GM23338 (cell line): Measurements from ENCODE around the gene RAB31. TPM values are rescaled to one million over a fixed set of nuclear protein-coding genes. Genes with fewer than 3 reads are reported as not detected.

Experiments
- ATAC-seq: fragments of 200-7000 bp; cut with Tn5 transposase; 3 replicates; pipeline ENCODE4 v1.9.1; 2020
- DNase-seq: peaks from one replicate; pipeline ENCODE4 v3.0.0-alpha.2; 2015; ENCODE audit warnings: low spot score
- H2AFZ ChIP-seq: fragments of 200-600 bp; sonication (generic); 2 replicates; pipeline ENCODE4 v1.8.0; 2016; ENCODE audit warnings: antibody characterized with exemption, mild to moderate bottlenecking, moderate library complexity
- H3F3A ChIP-seq: fragments of 200-600 bp; sonication (generic); replicated peaks from 2 replicates; pipeline ENCODE4 v1.8.0; 2017; ENCODE audit warnings: antibody characterized with exemption, mixed run types, low read depth
- H3K27ac ChIP-seq: fragments of 200-600 bp; sonication (generic); 2 replicates; pipeline ENCODE4 v1.6.1; 2016; ENCODE audit warnings: low read depth
- H3K27me3 ChIP-seq: fragments of 200-600 bp; sonication (generic); 2 replicates; pipeline ENCODE4 v1.8.0; 2016; ENCODE audit warnings: mild to moderate bottlenecking, mixed run types, moderate library complexity; ENCODE audit not compliant: insufficient read depth
- H3K36me3 ChIP-seq: fragments of 200-600 bp; sonication (generic); 2 replicates; pipeline ENCODE4 v1.8.0; 2016; ENCODE audit warnings: mild to moderate bottlenecking; ENCODE audit not compliant: insufficient read depth
- H3K4me1 ChIP-seq: fragments of 200-600 bp; sonication (generic); 2 replicates; pipeline ENCODE4 v1.8.0; 2016; ENCODE audit warnings: mild to moderate bottlenecking, moderate library complexity; ENCODE audit not compliant: insufficient read depth
- H3K4me2 ChIP-seq: fragments of 200-600 bp; sonication (generic); 2 replicates; pipeline ENCODE4 v1.7.1; 2017; ENCODE audit warnings: mixed run types
- H3K4me3 ChIP-seq: fragments of 200-600 bp; sonication (generic); 2 replicates; pipeline ENCODE4 v1.6.1; 2016; ENCODE audit warnings: mixed run types
- H3K79me2 ChIP-seq: fragments of 200-600 bp; sonication (generic); replicated peaks from 2 replicates; pipeline ENCODE4 v1.8.0; 2017; ENCODE audit warnings: mild to moderate bottlenecking; ENCODE audit not compliant: insufficient read depth
- H3K9me2 ChIP-seq: fragments of 200-600 bp; sonication (generic); 2 replicates; pipeline ENCODE4 v1.8.0; 2017; ENCODE audit not compliant: insufficient read depth
- H4K20me1 ChIP-seq: fragments of 200-600 bp; sonication (generic); replicated peaks from 2 replicates; pipeline ENCODE4 v1.8.0; 2017; ENCODE audit warnings: mild to moderate bottlenecking; ENCODE audit not compliant: insufficient read depth
- H3K27ac Mint-ChIP-seq: 2 replicates; pipeline ENCODE4 v1.8.0; 2020; ENCODE audit warnings: inconsistent platforms, mild to moderate bottlenecking, moderate library complexity, mixed read lengths
- H3K27me3 Mint-ChIP-seq: 3 replicates; pipeline ENCODE4 v1.8.0; 2022; ENCODE audit warnings: low read depth, mild to moderate bottlenecking, moderate library complexity, mixed read lengths, inconsistent platforms; ENCODE audit not compliant: insufficient read depth, poor library complexity
- H3K36me3 Mint-ChIP-seq: 3 replicates; pipeline ENCODE4 v1.8.0; 2021; ENCODE audit warnings: low read depth, mild to moderate bottlenecking, inconsistent platforms, moderate library complexity, mixed read lengths
- H3K4me1 Mint-ChIP-seq: 3 replicates; pipeline ENCODE4 v1.8.0; 2020; ENCODE audit warnings: mild to moderate bottlenecking, inconsistent platforms, mixed read lengths
- H3K4me3 Mint-ChIP-seq: 3 replicates; pipeline ENCODE4 v1.8.0; 2021; ENCODE audit warnings: moderate library complexity, mild to moderate bottlenecking, inconsistent platforms, mixed read lengths
- H3K9me3 Mint-ChIP-seq: 3 replicates; pipeline ENCODE4 v1.8.0; 2020; ENCODE audit warnings: moderate library complexity, mild to moderate bottlenecking, inconsistent platforms, mixed read lengths
- CREB1 ChIP-seq: fragments of 250-450 bp; sonication (Bioruptor Pico); IDR thresholded peaks from 2 replicates; pipeline ENCODE4 v1.5.0; 2020; ENCODE audit warnings: low read depth, mild to moderate bottlenecking, moderate library complexity
- CTCF ChIP-seq, 2 experiments: fragments of 200-600 bp in 1 of 2; sonication (generic) in 1 of 2; conservative IDR thresholded peaks; 2 replicates each; pipeline versions ENCODE4 v1.5.1 to v1.6.1; 2016 to 2017; ENCODE audit warnings: antibody characterized with exemption in 2 of 2, low read depth in 2 of 2, mild to moderate bottlenecking in 2 of 2, moderate library complexity in 1 of 2
- ETS1 ChIP-seq: IDR thresholded peaks from 2 replicates; pipeline ENCODE4 v1.6.1; 2016; ENCODE audit warnings: antibody characterized with exemption
- EZH2 ChIP-seq: fragments of 200-600 bp; sonication (generic); IDR thresholded peaks from one replicate; pipeline ENCODE4 v1.8.0; 2017; ENCODE audit warnings: antibody characterized with exemption, mild to moderate bottlenecking, low read depth; ENCODE audit not compliant: unreplicated experiment
- EZH2phosphoT487 ChIP-seq: fragments of 200-600 bp; sonication (generic); IDR thresholded peaks from one replicate; pipeline ENCODE4 v1.8.1; 2018; ENCODE audit warnings: antibody characterized with exemption; ENCODE audit not compliant: unreplicated experiment
- NANOG ChIP-seq: IDR thresholded peaks from 2 replicates; pipeline ENCODE4 v1.6.1; 2016; ENCODE audit warnings: antibody characterized with exemption, borderline replicate concordance
- POLR2AphosphoS5 ChIP-seq: IDR thresholded peaks from 2 replicates; pipeline ENCODE4 v1.6.1; 2016; ENCODE audit warnings: antibody characterized with exemption, low read depth
- REST ChIP-seq: IDR thresholded peaks from one replicate; pipeline ENCODE4 v1.6.1; 2018; ENCODE audit warnings: antibody characterized with exemption; ENCODE audit not compliant: unreplicated experiment
- STAT1 ChIP-seq: IDR thresholded peaks from one replicate; pipeline ENCODE4 v1.6.1; 2016; ENCODE audit warnings: antibody characterized with exemption; ENCODE audit not compliant: unreplicated experiment
- ZNF331 ChIP-seq: fragments of 250-450 bp; sonication (Bioruptor Pico); IDR thresholded peaks from 2 replicates; pipeline ENCODE4 v1.5.0; 2020; ENCODE audit warnings: low read depth, mild to moderate bottlenecking, moderate library complexity
- ZNF462 ChIP-seq: fragments of 250-450 bp; sonication (Bioruptor Pico); IDR thresholded peaks from 2 replicates; pipeline ENCODE4 v1.5.0; 2020; ENCODE audit warnings: mild to moderate bottlenecking, moderate library complexity
- polyA plus RNA-seq: library from polyadenylated mRNA; unstranded; fragments of >200 nt; fragmentation: Nextera tagmentation; extraction: Ambion mirVana; gene quantifications from 2 replicates; pipeline ENCODE4 v1.2.1, GENCODE V29; 2016
- total RNA-seq: library from RNA; depleted of rRNA; stranded (reverse); fragments of >200 nt; shearing (Covaris generic); gene quantifications from 2 replicates; pipeline ENCODE4 v1.2.3, GENCODE V29; 2014

RAB31 gene
- total and polyA plus RNA-seq, 2 experiments from 2014 or later = 33.8 to 46.1 TPM

DNA sequence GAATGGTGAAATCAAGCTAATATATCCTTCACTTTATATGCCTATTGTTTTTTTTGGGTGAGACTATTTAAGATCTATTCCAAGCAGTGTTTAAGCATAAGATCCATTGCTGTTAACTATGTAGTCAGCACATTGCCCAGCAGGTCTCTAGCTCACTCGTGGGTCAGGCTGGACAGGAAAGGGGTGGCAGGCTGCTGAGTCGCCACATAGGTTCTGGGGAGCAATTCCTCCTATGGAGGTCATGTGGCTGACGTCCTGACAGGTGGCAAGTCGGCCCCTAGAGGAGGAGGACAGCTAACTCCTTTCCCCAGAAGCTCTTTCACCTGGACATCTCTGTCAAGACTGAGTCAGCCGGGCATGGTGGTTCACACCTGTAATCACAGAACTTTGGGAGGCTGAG, 13.9 kb upstream of the RAB31 start (continued):
- TF ChIP-seq EZH2 (no peak), NANOG (no peak), ETS1 (no peak)

- Histone ChIP-seq H3K79me2 (no peaks in the 10 kb centered on the region), H3K27ac (no peak overlapping the region), H2AFZ (no peak overlapping the region), H3K36me3 (no peaks in the 10 kb centered on the region), H3K4me2 (no peak overlapping the region), H3K4me1 (no peaks in the 10 kb centered on the region), H4K20me1 (no peaks in the 10 kb centered on the region), H3K9me2 (no peaks in the 10 kb centered on the region), H3K27me3 (no peaks in the 10 kb centered on the region), H3F3A (no peaks in the 10 kb centered on the region), H3K4me3 (no peak overlapping the region)
- ATAC-seq (no peak), DNase-seq (no peak)
- Mint-ChIP-seq H3K36me3 (no peaks in the 10 kb centered on the region), H3K4me1 (peaks cover 2% of the 10 kb centered on the region), H3K9me3 (no peaks in the 10 kb centered on the region), H3K27me3 (peaks cover 9% of the 10 kb centered on the region), H3K4me3 (no peak overlapping the region), H3K27ac (no peak overlapping the region)
- TF ChIP-seq REST (no peak), EZH2phosphoT487 (no peak), CREB1 (no peak), CTCF (conservative IDR thresholded peaks at IDR 0.05; ENCODE audit: low read depth in 2 of 2) (no peak), EZH2 (no peak), ZNF462 (CRISPR knock-in tag) (no peak), STAT1 (no peak), ETS1 (no peak), ZNF331 (CRISPR knock-in tag) (no peak), POLR2AphosphoS5 (no peak), NANOG (no peak)
These were observed 13.1 kb upstream of the RAB31 start for GRCh38 chr18:9694952-9695495.
